Measurements from ENCODE around the gene PLEK. TPM values are rescaled to one million over a fixed set of nuclear protein-coding genes. Genes with fewer than 3 reads are reported as not detected.
A peak's percentile ranks its signal among the peaks of the same experiment; 100 is the strongest.

The PLEK gene
- total and polyA plus RNA-seq, 11 donors = 1.3 to 90.0 (median 3.1) TPM

- H3K4me1 ChIP-seq = peaks cover 0 to 56% (median 0%) of the 10 kb centered on the region in 12 donors
- H3K36me3 ChIP-seq = peaks cover 0 to 4% (median 0%) of the 10 kb centered on the region in 9 donors
- H3K4me3 ChIP-seq = peak overlapping the region in 2 of 12 donors; percentile 14 to 66
- TF ChIP-seq CTCF (IDR thresholded peaks at IDR 0.05) = no peak
- TF ChIP-seq POLR2A (IDR thresholded peaks at IDR 0.05) = no peak
- DNase-seq (no peak), ATAC-seq (no peak)
- intact Hi-C loops (cut with DNase I) = no loop called here
- peak overlapping the region in 2 of 12 donors; percentile 4 to 86 for H3K27ac ChIP-seq
- 84 to 90% (median 87%) methylated on average over 6 of the region's 6 CpGs for WGBS, 4 donors
- H3K27me3 ChIP-seq = no peaks in the 10 kb centered on the region
- no peaks in the 10 kb centered on the region for H3K9me3 ChIP-seq
Measured at GRCh38 chr2:68368654-68369336, 3.7 kb downstream of the PLEK start.

GRCh38 chr2:68369337-68369734 is 4.3 kb downstream of the PLEK start:
- 86 to 92% (median 91%) methylated on average over 10 of the region's 10 CpGs for WGBS, 4 donors
- H3K27me3 ChIP-seq = no peaks in the 10 kb centered on the region
- peak overlapping the region in 1 of 12 donors; percentile 66 for H3K4me3 ChIP-seq
- ATAC-seq (no peak), DNase-seq (no peak)
- peaks cover 0 to 8% (median 0%) of the 10 kb centered on the region in 9 donors for H3K36me3 ChIP-seq
- intact Hi-C loops (cut with DNase I) = no loop called here
- no peak overlapping the region for H3K27ac ChIP-seq
- no peaks in the 10 kb centered on the region for H3K9me3 ChIP-seq
- no peak for TF ChIP-seq CTCF (IDR thresholded peaks at IDR 0.05)
- TF ChIP-seq POLR2A (IDR thresholded peaks at IDR 0.05) = no peak
- peaks cover 0 to 56% (median 0%) of the 10 kb centered on the region in 12 donors for H3K4me1 ChIP-seq

- H3K4me3 ChIP-seq = no peak overlapping the region
- H3K27ac ChIP-seq = peak overlapping the region in 1 of 12 donors; percentile 56
- no peak for ATAC-seq
- H3K4me1 ChIP-seq = peaks cover 0 to 73% (median 6%) of the 10 kb centered on the region in 12 donors
- no peaks in the 10 kb centered on the region for H3K27me3 ChIP-seq
- intact Hi-C loops (cut with DNase I) = no loop called here
- 65 to 81% (median 70%) methylated on average over 1 of the region's 1 CpG for WGBS, 4 donors
- H3K9me3 ChIP-seq = no peaks in the 10 kb centered on the region
- DNase-seq = no peak
- H3K36me3 ChIP-seq = peaks cover 0 to 10% (median 0%) of the 10 kb centered on the region in 9 donors
- no peak for TF ChIP-seq CTCF (IDR thresholded peaks at IDR 0.05)
- TF ChIP-seq POLR2A (IDR thresholded peaks at IDR 0.05) = no peak
Measured at GRCh38 chr2:68371138-68371537, 6.1 kb downstream of the PLEK start.

GRCh38 chr2:68371581-68371980 is 6.5 kb downstream of the PLEK start:
- Histone ChIP-seq H3K4me3 (no peak overlapping the region), H3K27ac (peak overlapping the region in 1 of 12 donors; percentile 56), H3K27me3 (no peaks in the 10 kb centered on the region), H3K9me3 (no peaks in the 10 kb centered on the region), H3K4me1 (peaks cover 0 to 77% (median 6%) of the 10 kb centered on the region in 12 donors), H3K36me3 (peaks cover 0 to 10% (median 0%) of the 10 kb centered on the region in 9 donors)
- no peak for ATAC-seq
- no peak for DNase-seq
- intact Hi-C loops (cut with DNase I) = no loop called here
- TF ChIP-seq CTCF (IDR thresholded peaks at IDR 0.05) = no peak
- TF ChIP-seq POLR2A (IDR thresholded peaks at IDR 0.05) = no peak
- WGBS, 4 donors = 70 to 82% (median 78%) methylated on average over 3 of the region's 3 CpGs

Measured in heart left ventricle (tissue), 16 donors.